ENCODE data around the gene F2R. TPM values are rescaled to one million over a fixed set of nuclear protein-coding genes. Genes with fewer than 3 reads are reported as not detected.

The F2R gene
- total RNA-seq, 1 donor from 2014 or later: 25.1 TPM

GRCh38 chr5:76690704-76691466 lies 25.0 kb upstream of the F2R start:
- H3K4me1 Mint-ChIP-seq (ENCODE audit: low read depth): peaks cover 6% of the 10 kb centered on the region
- H3K4me3 Mint-ChIP-seq (ENCODE audit: low read depth): no peak overlapping the region
- H3K9me3 Mint-ChIP-seq (ENCODE audit: low read depth): no peaks in the 10 kb centered on the region
- H3K27ac Mint-ChIP-seq: no peak overlapping the region
- no peak for TF ChIP-seq CTCF (IDR thresholded peaks at IDR 0.05; ENCODE audit: unreplicated experiment)
- no peaks in the 10 kb centered on the region for H3K27me3 Mint-ChIP-seq
- peaks cover 2% of the 10 kb centered on the region for H3K36me3 Mint-ChIP-seq (ENCODE audit: insufficient read depth)
- no peak for DNase-seq (ENCODE audit: low spot score, unreplicated experiment)

- H3K4me1 Mint-ChIP-seq (ENCODE audit: low read depth): peaks cover 6% of the 10 kb centered on the region
- H3K27me3 Mint-ChIP-seq: no peaks in the 10 kb centered on the region
- no peak for DNase-seq (ENCODE audit: low spot score, unreplicated experiment)
- peaks cover 4% of the 10 kb centered on the region for H3K36me3 Mint-ChIP-seq (ENCODE audit: insufficient read depth)
- no peak overlapping the region for H3K4me3 Mint-ChIP-seq (ENCODE audit: low read depth)
- no peak overlapping the region for H3K27ac Mint-ChIP-seq
- H3K9me3 Mint-ChIP-seq (ENCODE audit: low read depth): no peaks in the 10 kb centered on the region
- no peak for TF ChIP-seq CTCF (IDR thresholded peaks at IDR 0.05; ENCODE audit: unreplicated experiment)
Measured at GRCh38 chr5:76691467-76692273, 24.3 kb upstream of the F2R start.

GRCh38 chr5:76692274-76692540 lies 23.7 kb upstream of the F2R start:
- H3K9me3 Mint-ChIP-seq (ENCODE audit: low read depth): no peaks in the 10 kb centered on the region
- peaks cover 4% of the 10 kb centered on the region for H3K36me3 Mint-ChIP-seq (ENCODE audit: insufficient read depth)
- TF ChIP-seq CTCF (IDR thresholded peaks at IDR 0.05; ENCODE audit: unreplicated experiment): no peak
- no peak for DNase-seq (ENCODE audit: low spot score, unreplicated experiment)
- no peaks in the 10 kb centered on the region for H3K27me3 Mint-ChIP-seq
- H3K4me1 Mint-ChIP-seq (ENCODE audit: low read depth): peaks cover 6% of the 10 kb centered on the region
- no peak overlapping the region for H3K27ac Mint-ChIP-seq
- no peak overlapping the region for H3K4me3 Mint-ChIP-seq (ENCODE audit: low read depth)

GRCh38 chr5:76692651-76693050 lies 23.3 kb upstream of the F2R start:
- Mint-ChIP-seq H3K27ac (no peak overlapping the region), H3K9me3 (ENCODE audit: low read depth) (no peaks in the 10 kb centered on the region), H3K27me3 (no peaks in the 10 kb centered on the region), H3K4me1 (ENCODE audit: low read depth) (peaks cover 6% of the 10 kb centered on the region), H3K4me3 (ENCODE audit: low read depth) (no peak overlapping the region), H3K36me3 (ENCODE audit: insufficient read depth) (peaks cover 5% of the 10 kb centered on the region)
- no peak for DNase-seq (ENCODE audit: low spot score, unreplicated experiment)
- no peak for TF ChIP-seq CTCF (IDR thresholded peaks at IDR 0.05; ENCODE audit: unreplicated experiment)

- H3K27ac Mint-ChIP-seq: no peak overlapping the region
- H3K4me3 Mint-ChIP-seq (ENCODE audit: low read depth): no peak overlapping the region
- H3K9me3 Mint-ChIP-seq (ENCODE audit: low read depth): no peaks in the 10 kb centered on the region
- peaks cover 6% of the 10 kb centered on the region for H3K4me1 Mint-ChIP-seq (ENCODE audit: low read depth)
- peaks cover 6% of the 10 kb centered on the region for H3K36me3 Mint-ChIP-seq (ENCODE audit: insufficient read depth)
- DNase-seq (ENCODE audit: low spot score, unreplicated experiment): no peak
- no peak for TF ChIP-seq CTCF (IDR thresholded peaks at IDR 0.05; ENCODE audit: unreplicated experiment)
- H3K27me3 Mint-ChIP-seq: no peaks in the 10 kb centered on the region
Measured at GRCh38 chr5:76693141-76693540, 22.8 kb upstream of the F2R start.

Data from progenitor cell of endocrine pancreas (in vitro differentiated cells).